Spleen (tissue), 11 donors: Measurements from ENCODE around the gene P4HB. TPM values are rescaled to one million over a fixed set of nuclear protein-coding genes. Genes with fewer than 3 reads are reported as not detected.

Experiments used
- DNase-seq: peaks from one replicate; pipeline ENCODE4 v3.0.0-alpha.2; 2020
- H3K27ac ChIP-seq, 8 donors: fragments of 200-600 bp; sonication (generic) in 7 of 8; 1 replicate in 4 of 8; 2 replicates in 4 of 8; pipeline versions ENCODE4 v1.5.0 to v1.8.0; 2016 to 2021; ENCODE audit warnings: inconsistent platforms in 4 of 8, mild to moderate bottlenecking in 4 of 8, moderate library complexity in 1 of 8
- H3K27me3 ChIP-seq, 7 donors: fragments of 200-600 bp; sonication (generic) in 6 of 7; replicated peaks in 1 of 7; 1 replicate in 4 of 7; 2 replicates in 3 of 7; pipeline versions ENCODE4 v1.5.0 to v1.8.0; 2016 to 2021; ENCODE audit warnings: inconsistent platforms in 3 of 7, mild to moderate bottlenecking in 1 of 7
- H3K36me3 ChIP-seq, 6 donors: fragments of 200-600 bp; sonication (generic) in 5 of 6; 1 replicate in 4 of 6; 2 replicates in 2 of 6; pipeline versions ENCODE4 v1.5.0 to v1.8.0; 2016 to 2021; ENCODE audit warnings: inconsistent platforms in 2 of 6
- H3K4me1 ChIP-seq, 6 donors: fragments of 200-600 bp; sonication (generic) in 5 of 6; 1 replicate in 3 of 6; 2 replicates in 3 of 6; pipeline versions ENCODE4 v1.5.0 to v1.8.0; 2016 to 2021; ENCODE audit warnings: inconsistent platforms in 3 of 6
- H3K4me3 ChIP-seq, 8 donors: fragments of 200-600 bp; sonication (generic) in 7 of 8; 1 replicate in 4 of 8; 2 replicates in 4 of 8; pipeline versions ENCODE4 v1.5.0 to v1.8.0; 2016 to 2021; ENCODE audit warnings: inconsistent platforms in 4 of 8, mild to moderate bottlenecking in 4 of 8, moderate library complexity in 2 of 8
- H3K9me3 ChIP-seq, 8 donors: fragments of 200-600 bp; sonication (generic) in 7 of 8; 1 replicate in 4 of 8; 2 replicates in 4 of 8; pipeline versions ENCODE4 v1.5.0 to v1.8.0; 2016 to 2021; ENCODE audit warnings: inconsistent platforms in 4 of 8
- CTCF ChIP-seq, 11 experiments: fragments of 200-600 bp in 7 of 11; fragments of 450-650 bp in 4 of 11; sonication (generic) in 4 of 11; IDR thresholded peaks in 8 of 11; conservative IDR thresholded peaks in 3 of 11; 1 replicate in 7 of 11; 2 replicates in 4 of 11; pipeline versions ENCODE4 v1.4.0 to v1.8.0; 2016 to 2021; ENCODE audit warnings: antibody characterized with exemption in 11 of 11, inconsistent platforms in 4 of 11, mild to moderate bottlenecking in 1 of 11
- POLR2A ChIP-seq, 3 donors: fragments of 450-650 bp; IDR thresholded peaks; one replicate each; pipeline ENCODE4 v1.5.1; 2017; ENCODE audit warnings: antibody characterized with exemption in 3 of 3, mild to moderate bottlenecking in 1 of 3
- POLR2AphosphoS5 ChIP-seq, 3 donors: sonication (generic); formaldehyde crosslinking; IDR thresholded peaks; one replicate each; pipeline ENCODE4 v1.5.1; 2017; ENCODE audit warnings: antibody characterized with exemption in 3 of 3
- WGBS, 5 donors: extraction: QIAGEN DNeasy Blood & Tissue Kit in 3 of 5; methylation state at CpG; one replicate each; pipeline versions ENCODE4 v1.1.5 to v1.1.7; 2013 to 2018; 5-methylcytosine and 5-hydroxymethylcytosine counted together
- intact Hi-C: fragments of 100-400 bp; cut with DNase I; formaldehyde crosslinking; loops from one replicate; pipeline ENCODE4 v1.15.0; 2023; ENCODE audit warnings: low total_unique reads
- polyA plus RNA-seq, 3 donors: library from polyadenylated mRNA; stranded (reverse); fragments of 200-250 nt; gene quantifications; one replicate each; pipeline ENCODE4 v1.2.1, GENCODE V29; 2013
- total RNA-seq, 7 donors: library from RNA; depleted of rRNA in 3 of 7; stranded (reverse); fragments of >200 nt in 3 of 7; fragmentation: NEBNext Ultra II Directional in 4 of 7; extraction: Animal tissue kit (Norgen Biotek cat#: 25700) in 4 of 7; gene quantifications; one replicate each; pipeline versions ENCODE4 v1.1.0 to v1.2.1, GENCODE V29; 2016 to 2021
- donor health status: healthy with polysubstance abuse.
- donor health status: DM: no; HTN: no; CAD: no; lungs with moderate emphysema.
- donor health status: DM: no; HTN: no; CAD: no.
- donor health status: Bipolar disorder and iron deficiency.
- donor health status: healthy.
- donor health status: DM: no; HTN: no; CAD: no.
- donor health status: DM: yes; HTN: yes; CAD: no.

P4HB gene
- total and polyA plus RNA-seq, 10 donors, result 161 to 1,208 (median 646) TPM

DNA sequence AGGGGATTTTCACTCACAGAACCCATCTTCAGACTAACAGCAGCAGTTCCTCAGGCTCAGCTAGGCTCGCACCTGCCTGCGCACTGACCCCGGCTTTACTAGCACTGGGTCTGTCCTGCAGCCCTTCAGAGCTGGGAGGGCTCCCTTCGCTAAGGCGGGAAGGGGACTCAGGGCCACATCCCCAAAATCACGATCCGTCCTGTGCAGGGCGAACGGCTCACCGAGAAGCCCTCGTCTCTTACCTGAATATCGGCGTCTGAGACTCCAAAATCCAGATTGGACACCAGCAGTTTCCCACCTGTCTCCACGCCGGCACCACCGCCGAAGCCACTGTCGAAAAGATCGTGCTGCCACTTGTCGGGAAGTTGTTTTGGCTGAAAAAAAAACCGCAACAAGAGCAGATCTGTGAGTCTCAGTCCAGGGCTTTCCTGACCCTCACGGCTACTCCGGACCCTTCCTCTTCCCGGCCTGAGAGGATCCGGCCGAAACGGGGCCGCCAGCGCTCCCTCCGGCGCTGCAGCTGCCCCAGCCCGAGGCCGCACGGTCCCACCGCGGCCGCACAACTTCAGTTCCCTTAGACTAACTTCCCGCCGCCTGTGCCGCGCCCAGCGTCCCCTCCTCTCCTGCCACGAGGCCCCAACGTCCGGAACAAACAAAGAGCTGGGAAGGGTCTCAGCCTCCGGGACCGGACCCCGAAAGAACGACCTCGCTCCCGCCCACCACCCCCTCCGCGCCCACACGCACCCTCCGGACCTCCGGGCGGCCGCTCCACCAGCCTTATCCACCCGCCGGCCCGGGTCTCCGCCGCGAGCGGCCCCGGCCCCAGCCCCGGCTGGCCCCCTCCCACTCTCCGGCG is 30.3 kb upstream of the P4HB start:
- 8 to 9% (median 9%) methylated on average over 30 to 69 of the region's 69 CpGs for WGBS, 5 donors
- TF ChIP-seq POLR2AphosphoS5 (IDR thresholded peaks at IDR 0.05) (peak in 1 of 3 donors; percentile 24), POLR2A (IDR thresholded peaks at IDR 0.05) (no peak)
- intact Hi-C loops, result no loop called here
- peak overlapping the region; percentile 67 to 97 (median 86) for H3K4me3 ChIP-seq
- peaks cover 4 to 72% (median 61%) of the 10 kb centered on the region in 6 donors for H3K36me3 ChIP-seq
- H3K27ac ChIP-seq, result peak overlapping the region; percentile 87 to 97 (median 94)
- peak; percentile 82 for DNase-seq
- no peaks in the 10 kb centered on the region for H3K27me3 ChIP-seq
- H3K4me1 ChIP-seq, result peaks cover 12 to 59% (median 34%) of the 10 kb centered on the region in 6 donors
- no peaks in the 10 kb centered on the region for H3K9me3 ChIP-seq

DNA sequence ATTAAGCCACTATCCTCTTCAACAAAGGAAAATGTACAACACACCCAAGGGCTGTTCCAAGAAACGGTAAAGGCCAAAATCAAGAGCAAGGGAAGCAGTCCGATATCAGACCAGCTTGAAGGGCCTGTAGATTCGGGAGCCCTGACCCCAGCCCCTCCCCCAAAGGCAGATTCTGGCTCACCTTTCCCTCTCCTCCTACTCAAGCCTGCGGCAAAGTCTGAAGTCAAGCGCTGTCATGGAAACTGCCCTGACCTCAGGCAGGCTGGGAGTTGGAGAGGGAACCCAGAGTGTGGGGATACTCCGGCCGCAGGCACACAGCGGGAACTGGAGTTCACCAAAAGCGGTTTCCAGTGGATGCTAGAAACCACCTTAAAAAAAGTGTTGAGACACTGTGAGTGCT is 29.3 kb upstream of the P4HB start:
- intact Hi-C loops, result no loop called here

DNA sequence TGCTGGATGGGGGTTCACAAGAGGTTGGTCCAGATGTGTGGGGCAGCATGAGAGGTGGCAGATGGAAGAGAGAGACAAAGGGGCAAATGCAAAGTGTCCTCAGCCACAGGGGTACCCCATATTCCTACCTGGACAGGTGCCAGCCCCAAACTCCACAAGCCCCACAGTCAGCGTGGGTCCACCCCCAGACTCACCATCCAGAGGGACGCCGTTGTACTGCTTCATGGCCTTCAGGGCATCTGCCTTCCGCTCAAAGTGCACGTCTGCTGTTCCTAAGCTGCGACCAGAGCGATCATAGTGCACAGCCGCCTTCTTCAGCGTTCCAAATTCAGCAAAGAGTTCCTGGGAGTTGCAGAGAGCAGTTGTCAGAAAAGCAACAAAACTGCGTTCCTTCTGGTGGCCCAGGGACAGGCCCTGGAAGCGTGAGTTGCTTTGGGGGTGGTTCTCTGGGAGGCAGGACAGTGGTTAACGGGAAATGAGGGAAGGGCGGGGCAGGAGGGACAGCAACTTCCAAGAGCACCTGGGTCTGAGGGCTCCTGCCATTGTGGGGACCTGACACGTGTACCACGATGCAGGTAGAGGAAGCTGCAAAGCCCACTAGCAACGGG is 28.8 kb upstream of the P4HB start:
- Histone ChIP-seq H3K4me3 (peak overlapping the region in 1 of 8 donors; percentile 89), H3K4me1 (peaks cover 12 to 56% (median 34%) of the 10 kb centered on the region in 6 donors), H3K36me3 (peaks cover 4 to 72% (median 61%) of the 10 kb centered on the region in 6 donors), H3K9me3 (no peaks in the 10 kb centered on the region), H3K27ac (no peak overlapping the region), H3K27me3 (no peaks in the 10 kb centered on the region)
- no peak for DNase-seq
- TF ChIP-seq CTCF (IDR thresholded peaks at IDR 0.05 in 8 of 11, conservative IDR thresholded peaks at IDR 0.05 in 3 of 11) (no peak), POLR2A (IDR thresholded peaks at IDR 0.05) (no peak), POLR2AphosphoS5 (IDR thresholded peaks at IDR 0.05) (no peak)
- WGBS, 5 donors, result 88 to 94% (median 91%) methylated on average over 16 of the region's 16 CpGs
- intact Hi-C loops, result no loop called here

More for the DNA sequence above, 29.3 kb upstream of the P4HB start:
- no peaks in the 10 kb centered on the region for H3K27me3 ChIP-seq
- WGBS, 5 donors, result 88 to 96% (median 91%) methylated on average over 9 of the region's 9 CpGs
- peaks cover 12 to 59% (median 34%) of the 10 kb centered on the region in 6 donors for H3K4me1 ChIP-seq
- peak overlapping the region in 3 of 8 donors; percentile 67 to 89 (median 86) for H3K4me3 ChIP-seq
- peaks cover 4 to 72% (median 61%) of the 10 kb centered on the region in 6 donors for H3K36me3 ChIP-seq
- no peaks in the 10 kb centered on the region for H3K9me3 ChIP-seq
- DNase-seq, result no peak
- H3K27ac ChIP-seq, result no peak overlapping the region
- no peak for TF ChIP-seq POLR2AphosphoS5 (IDR thresholded peaks at IDR 0.05)
- TF ChIP-seq POLR2A (IDR thresholded peaks at IDR 0.05), result no peak
- TF ChIP-seq CTCF (IDR thresholded peaks at IDR 0.05 in 8 of 11, conservative IDR thresholded peaks at IDR 0.05 in 3 of 11), result no peak

GRCh38 chr17:81888105-81888987 is 28.0 kb upstream of the P4HB start:
- H3K4me3 ChIP-seq, result no peak overlapping the region
- no peaks in the 10 kb centered on the region for H3K27me3 ChIP-seq
- H3K36me3 ChIP-seq, result peaks cover 4 to 72% (median 64%) of the 10 kb centered on the region in 6 donors
- 92 to 97% (median 96%) methylated on average over 43 to 44 of the region's 44 CpGs for WGBS, 5 donors
- H3K27ac ChIP-seq, result no peak overlapping the region
- H3K9me3 ChIP-seq, result no peaks in the 10 kb centered on the region
- TF ChIP-seq POLR2A (IDR thresholded peaks at IDR 0.05), result no peak
- TF ChIP-seq POLR2AphosphoS5 (IDR thresholded peaks at IDR 0.05), result no peak
- no peak for TF ChIP-seq CTCF (IDR thresholded peaks at IDR 0.05 in 8 of 11, conservative IDR thresholded peaks at IDR 0.05 in 3 of 11)
- H3K4me1 ChIP-seq, result peaks cover 12 to 49% (median 34%) of the 10 kb centered on the region in 6 donors
- intact Hi-C loops, result no loop called here
- no peak for DNase-seq
